Mucosa of rectum (tissue), 2 donors: Measurements from ENCODE around the gene CAPS.

Experiments used
- H3K27ac ChIP-seq, 2 donors: one replicate each; pipeline ENCODE4 v1.7.0; 2013; ENCODE audit warnings: inconsistent platforms in 2 of 2, low read depth in 2 of 2, low read length in 2 of 2
- H3K27me3 ChIP-seq, 2 donors: one replicate each; pipeline ENCODE4 v1.7.0; 2013; ENCODE audit warnings: low read length in 2 of 2; ENCODE audit not compliant: control insufficient read depth in 2 of 2, insufficient read depth in 2 of 2
- H3K36me3 ChIP-seq, 2 donors: one replicate each; pipeline ENCODE4 v1.7.0; 2013; ENCODE audit warnings: low read length in 2 of 2; ENCODE audit not compliant: control insufficient read depth in 2 of 2, insufficient read depth in 2 of 2
- H3K4me1 ChIP-seq, 2 donors: one replicate each; pipeline ENCODE4 v1.7.0; 2013; ENCODE audit warnings: low read length in 2 of 2, mild to moderate bottlenecking in 1 of 2; ENCODE audit not compliant: control insufficient read depth in 2 of 2, insufficient read depth in 2 of 2
- H3K4me3 ChIP-seq, 2 donors: one replicate each; pipeline ENCODE4 v1.7.0; 2013; ENCODE audit warnings: low read length in 2 of 2
- H3K9ac ChIP-seq, 2 donors: one replicate each; pipeline ENCODE4 v1.7.0; 2013; ENCODE audit warnings: low read length in 2 of 2, low read depth in 1 of 2, mild to moderate bottlenecking in 1 of 2
- H3K9me3 ChIP-seq, 2 donors: one replicate each; pipeline ENCODE4 v1.7.0; 2013; ENCODE audit warnings: low read length in 2 of 2; ENCODE audit not compliant: control insufficient read depth in 2 of 2
- donor health status: healthy.
- donor health status: Normal muscosa, but diverticular disease.

CAPS gene

GRCh38 chr19:5899728-5900526 lies 14.1 kb upstream of the CAPS start:
- peaks cover 10% of the 10 kb centered on the region in 2 donors for H3K4me1 ChIP-seq
- peaks cover 9 to 22% of the 10 kb centered on the region in 2 donors for H3K36me3 ChIP-seq
- no peak overlapping the region for H3K9ac ChIP-seq
- H3K4me3 ChIP-seq = no peak overlapping the region
- no peak overlapping the region for H3K27ac ChIP-seq
- no peaks in the 10 kb centered on the region for H3K27me3 ChIP-seq
- H3K9me3 ChIP-seq = no peaks in the 10 kb centered on the region

DNA sequence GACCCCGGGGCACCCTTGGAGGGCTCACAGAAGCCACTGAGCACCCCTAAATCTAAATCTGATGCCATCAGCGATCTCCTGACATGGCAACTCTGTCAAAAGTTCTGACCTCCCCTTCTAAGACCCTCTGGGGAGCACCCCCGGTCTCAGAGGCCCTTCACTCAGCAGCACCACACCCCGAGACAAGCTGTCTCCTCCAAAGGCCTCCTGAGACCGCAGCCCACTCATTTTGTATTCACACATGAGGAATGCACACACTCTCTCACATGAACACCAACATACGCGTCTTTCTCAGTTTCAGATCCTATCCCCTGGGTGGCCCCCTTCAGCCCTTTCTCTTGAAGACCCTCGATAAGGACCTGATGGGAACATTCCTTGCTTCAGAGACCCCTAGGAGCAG lies 13.1 kb upstream of the CAPS start:
- H3K4me1 ChIP-seq = peaks cover 13 to 17% of the 10 kb centered on the region in 2 donors
- H3K27me3 ChIP-seq = no peaks in the 10 kb centered on the region
- H3K9me3 ChIP-seq = no peaks in the 10 kb centered on the region
- H3K27ac ChIP-seq = no peak overlapping the region
- H3K4me3 ChIP-seq = no peak overlapping the region
- H3K36me3 ChIP-seq = peaks cover 6 to 13% of the 10 kb centered on the region in 2 donors
- no peak overlapping the region for H3K9ac ChIP-seq

- peak overlapping the region; percentile 97 to 98 for H3K4me3 ChIP-seq
- H3K9ac ChIP-seq = peak overlapping the region; percentile 88 to 95
- no peaks in the 10 kb centered on the region for H3K9me3 ChIP-seq
- H3K36me3 ChIP-seq = peaks cover 0 to 9% of the 10 kb centered on the region in 2 donors
- H3K27ac ChIP-seq = peak overlapping the region; percentile 96 to 98
- H3K4me1 ChIP-seq = peaks cover 13 to 17% of the 10 kb centered on the region in 2 donors
- H3K27me3 ChIP-seq = no peaks in the 10 kb centered on the region
Measured at GRCh38 chr19:5903056-5903623, 10.9 kb upstream of the CAPS start.

DNA sequence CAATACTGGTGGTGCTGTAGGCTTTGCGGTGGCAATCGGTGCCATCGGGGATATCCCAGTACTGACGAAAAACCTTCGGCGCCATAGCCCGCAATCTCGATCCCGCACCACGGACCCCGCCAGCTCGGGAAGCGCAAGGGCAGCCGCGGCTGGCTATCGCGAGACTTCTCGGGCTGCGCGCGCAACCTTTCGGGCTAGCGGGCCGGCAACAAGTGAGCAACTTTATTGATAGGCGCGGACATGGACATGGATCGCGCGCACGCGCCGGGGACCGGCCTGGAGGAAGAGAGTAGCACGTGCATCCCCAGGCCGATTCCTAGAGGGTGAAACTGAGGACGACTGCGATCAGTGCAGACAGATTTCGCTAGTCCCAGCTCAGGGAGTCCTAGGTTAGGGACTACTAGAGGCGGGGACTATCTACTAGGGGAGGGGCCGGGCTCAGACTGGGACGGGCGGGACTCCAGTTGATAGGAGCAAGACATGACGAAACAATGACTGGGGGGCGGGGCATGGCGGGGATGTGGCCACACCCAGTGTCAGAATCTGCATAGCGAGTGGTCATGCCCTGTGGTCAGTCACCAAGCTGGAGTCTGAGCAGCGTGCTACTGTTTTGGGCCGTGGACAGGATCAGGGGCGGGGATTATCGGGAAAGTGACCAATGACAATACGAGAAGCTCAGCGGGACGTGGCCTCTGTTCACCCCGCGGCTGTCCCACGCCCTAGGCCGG lies 10.3 kb upstream of the CAPS start, which contains the start of gene NDUFA11:
NDUFA11 (minus strand) TSS at position 167 of the 728 bp plus-strand sequence; CDS start at position 85, 82 bp downstream.
- Histone ChIP-seq H3K4me1 (peaks cover 13 to 17% of the 10 kb centered on the region in 2 donors), H3K9ac (peak within 1 kb of the TSS; percentile 88 to 95), H3K27me3 (no peaks in the 10 kb centered on the region), H3K4me3 (peak within 1 kb of the TSS; percentile 97 to 98), H3K27ac (peak within 1 kb of the TSS; percentile 96 to 98), H3K36me3 (peaks cover 0 to 9% of the 10 kb centered on the region in 2 donors), H3K9me3 (no peaks in the 10 kb centered on the region)

GRCh38 chr19:5904352-5905113 lies 9.5 kb upstream of the CAPS start, which contains the start of gene VMAC:
Gene VMAC (plus strand): TSS chr19:5904872. CDS start chr19:5904891, 19 bp downstream.
- Histone ChIP-seq H3K4me1 (peaks cover 13 to 17% of the 10 kb centered on the region in 2 donors), H3K27ac (peak within 1 kb of the TSS; percentile 96 to 98)

DNA sequence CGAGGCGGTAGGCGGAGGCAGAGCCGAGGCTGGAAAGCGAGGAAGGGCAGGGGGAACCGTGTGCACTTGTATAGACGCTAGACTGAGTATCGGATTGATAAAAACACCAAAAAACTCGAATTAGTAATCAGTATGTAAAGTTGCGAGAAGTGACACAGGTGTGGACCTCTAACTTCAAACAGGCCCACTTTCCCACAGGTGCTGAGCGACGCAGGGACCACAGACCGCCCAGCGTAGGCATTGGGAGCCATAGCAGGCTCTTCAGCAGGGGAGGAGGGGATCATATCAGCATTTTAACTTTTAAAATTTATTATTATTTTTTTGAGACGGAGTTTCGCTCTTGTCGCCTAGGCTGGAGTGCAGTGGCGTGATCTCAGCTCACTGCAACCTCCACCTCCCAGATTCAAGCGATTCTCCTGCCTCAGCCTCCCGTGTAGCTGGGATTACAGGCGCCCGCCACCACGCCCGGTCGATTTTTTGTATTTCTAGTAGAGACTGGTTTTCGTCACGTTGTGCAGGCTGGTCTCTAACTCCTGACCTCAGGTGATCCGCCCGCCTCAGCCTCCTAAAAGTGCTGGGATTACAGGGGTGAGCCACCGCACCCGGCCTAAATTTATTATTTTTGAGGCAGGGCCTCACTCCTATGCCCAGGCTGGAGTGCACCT lies 8.8 kb upstream of the CAPS start:
- no peaks in the 10 kb centered on the region for H3K9me3 ChIP-seq
- peak overlapping the region; percentile 48 to 98 for H3K27ac ChIP-seq
- H3K9ac ChIP-seq = peak overlapping the region; percentile 80 to 92
- H3K36me3 ChIP-seq = peaks cover 0 to 7% of the 10 kb centered on the region in 2 donors
- peak overlapping the region; percentile 80 to 93 for H3K4me3 ChIP-seq
- H3K27me3 ChIP-seq = no peaks in the 10 kb centered on the region
- peaks cover 13 to 17% of the 10 kb centered on the region in 2 donors for H3K4me1 ChIP-seq

More at GRCh38 chr19:5904352-5905113, 9.5 kb upstream of the CAPS start, which contains the start of gene VMAC:
- Histone ChIP-seq H3K36me3 (peaks cover 0 to 9% of the 10 kb centered on the region in 2 donors), H3K9ac (peak within 1 kb of the TSS; percentile 88 to 95), H3K9me3 (no peaks in the 10 kb centered on the region), H3K4me3 (peak within 1 kb of the TSS; percentile 97 to 98), H3K27me3 (no peaks in the 10 kb centered on the region)

- Histone ChIP-seq H3K27ac (no peak overlapping the region), H3K9me3 (no peaks in the 10 kb centered on the region), H3K36me3 (peaks cover 0 to 2% of the 10 kb centered on the region in 2 donors), H3K27me3 (no peaks in the 10 kb centered on the region), H3K4me3 (no peak overlapping the region), H3K4me1 (peaks cover 13 to 17% of the 10 kb centered on the region in 2 donors), H3K9ac (no peak overlapping the region)
Measured at GRCh38 chr19:5907241-5907640, 6.8 kb upstream of the CAPS start.

DNA sequence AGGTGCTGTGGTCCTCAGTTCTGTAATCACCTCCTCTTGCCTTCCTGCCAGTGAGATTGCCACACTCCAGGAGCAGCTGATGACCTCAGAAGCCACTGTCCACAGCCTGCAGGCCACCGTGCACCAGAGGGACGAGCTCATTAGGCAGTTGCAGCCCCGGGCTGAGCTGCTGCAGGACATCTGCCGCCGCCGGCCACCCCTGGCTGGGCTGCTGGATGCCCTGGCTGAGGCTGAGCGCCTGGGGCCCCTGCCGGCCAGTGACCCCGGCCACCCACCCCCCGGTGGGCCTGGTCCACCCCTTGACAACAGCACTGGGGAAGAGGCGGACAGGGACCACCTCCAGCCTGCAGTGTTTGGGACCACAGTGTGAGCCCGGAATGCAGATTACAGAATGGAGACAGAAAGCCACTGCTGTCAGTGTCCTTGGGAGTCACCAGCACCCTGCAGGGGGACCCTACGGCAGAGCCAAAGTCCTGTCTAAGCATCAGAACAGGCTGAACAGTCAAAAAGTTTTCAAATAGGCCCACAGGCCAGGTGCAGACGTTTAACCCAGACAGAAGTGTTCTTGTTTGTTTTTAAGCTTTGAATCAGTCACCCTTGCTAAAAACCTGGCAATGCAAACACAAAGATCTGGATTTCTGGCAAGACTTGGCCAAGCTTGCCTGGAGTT lies 5.1 kb upstream of the CAPS start:
- no peak overlapping the region for H3K9ac ChIP-seq
- peaks cover 3 to 8% of the 10 kb centered on the region in 2 donors for H3K4me1 ChIP-seq
- H3K9me3 ChIP-seq = no peaks in the 10 kb centered on the region
- H3K36me3 ChIP-seq = peaks cover 0 to 2% of the 10 kb centered on the region in 2 donors
- no peak overlapping the region for H3K4me3 ChIP-seq
- no peak overlapping the region for H3K27ac ChIP-seq
- H3K27me3 ChIP-seq = no peaks in the 10 kb centered on the region

DNA sequence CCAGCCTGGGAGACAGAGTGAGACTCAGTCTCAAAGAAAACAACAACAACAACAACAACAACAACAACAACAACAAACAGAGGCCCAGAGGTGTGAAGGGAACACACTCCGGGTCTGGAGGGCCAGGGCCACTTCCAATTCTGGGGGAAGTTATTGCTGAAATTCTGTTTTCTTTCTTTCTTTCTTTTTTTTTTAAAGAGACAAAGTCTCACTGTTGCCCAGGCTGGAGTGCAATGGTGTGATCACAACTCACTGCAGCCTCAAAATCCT lies 3.5 kb upstream of the CAPS start:
- peaks cover 0 to 2% of the 10 kb centered on the region in 2 donors for H3K36me3 ChIP-seq

More for the DNA sequence above, 3.5 kb upstream of the CAPS start:
- peaks cover 15 to 22% of the 10 kb centered on the region in 2 donors for H3K4me1 ChIP-seq
- no peak overlapping the region for H3K9ac ChIP-seq
- no peak overlapping the region for H3K4me3 ChIP-seq
- no peaks in the 10 kb centered on the region for H3K27me3 ChIP-seq
- no peaks in the 10 kb centered on the region for H3K9me3 ChIP-seq
- no peak overlapping the region for H3K27ac ChIP-seq
